GDM1 (cell line): Measurements from ENCODE around the gene DHTKD1.
"Not testable (repeated sequence)": the region's sequence is repeated elsewhere in the genome, so short reads cannot be mapped to it uniquely, and the experiment has no call there.

Experiments
- DNase-seq: peaks from one replicate; lab custom pipeline; 2025; lab: John Stamatoyannopoulos, UW

DHTKD1 gene

GRCh38 chr10:12067336-12067735, 1.4 kb upstream of the DHTKD1 start:
- no peak for DNase-seq

- not testable (repeated sequence) for DNase-seq
Measured at GRCh38 chr10:12071441-12071840, 2.7 kb downstream of the DHTKD1 start.

GRCh38 chr10:12073526-12073925, 4.8 kb downstream of the DHTKD1 start:
- DNase-seq = no peak

- peak; percentile 33 for DNase-seq
Measured at GRCh38 chr10:12077580-12078180, 8.9 kb downstream of the DHTKD1 start.

GRCh38 chr10:12081470-12081869, 12.7 kb downstream of the DHTKD1 start:
- no peak for DNase-seq

GRCh38 chr10:12081879-12082557, 13.3 kb downstream of the DHTKD1 start:
- no peak for DNase-seq

GRCh38 chr10:12088919-12089318, 20.2 kb downstream of the DHTKD1 start:
- no peak for DNase-seq

- DNase-seq = no peak
Measured at GRCh38 chr10:12091421-12091820, 22.7 kb downstream of the DHTKD1 start.

GRCh38 chr10:12097361-12097760, 28.6 kb downstream of the DHTKD1 start:
- not testable (repeated sequence) for DNase-seq

GRCh38 chr10:12097791-12098190, 29.0 kb downstream of the DHTKD1 start:
- no peak for DNase-seq

- DNase-seq = no peak
Measured at GRCh38 chr10:12098966-12099365, 30.2 kb downstream of the DHTKD1 start.

- DNase-seq = no peak
Measured at GRCh38 chr10:12103802-12104201, 35.0 kb downstream of the DHTKD1 start.

- DNase-seq = no peak
Measured at GRCh38 chr10:12107781-12108180, 39.0 kb downstream of the DHTKD1 start.

GRCh38 chr10:12109286-12109685, 40.5 kb downstream of the DHTKD1 start:
- DNase-seq = no peak

- DNase-seq = no peak
Measured at GRCh38 chr10:12111528-12111927, 42.8 kb downstream of the DHTKD1 start.

- no peak for DNase-seq
Measured at GRCh38 chr10:12113627-12114026, 44.9 kb downstream of the DHTKD1 start.

GRCh38 chr10:12121673-12122072, 52.9 kb downstream of the DHTKD1 start:
- DNase-seq = no peak

- DNase-seq = peak; percentile 93
Measured at GRCh38 chr10:12129222-12130111, 60.7 kb downstream of the DHTKD1 start, which contains the start of gene SEC61A2. TSS of gene SEC61A2 (plus strand) at chr10:12129677. CDS start at chr10:12129788, 111 bp downstream.

GRCh38 chr10:12130237-12130872, 61.6 kb downstream of the DHTKD1 start:
- peak; percentile 36 for DNase-seq

GRCh38 chr10:12135631-12136030, 66.9 kb downstream of the DHTKD1 start:
- no peak for DNase-seq

- DNase-seq = no peak
Measured at GRCh38 chr10:12140038-12140437, 71.3 kb downstream of the DHTKD1 start.

- DNase-seq = no peak
Measured at GRCh38 chr10:12144538-12144937, 75.8 kb downstream of the DHTKD1 start.
